Breast epithelium (tissue), 3 donors: Measurements from ENCODE around the gene EEF1AKMT3.

Experiments
- POLR2A ChIP-seq: fragments of 450-650 bp; IDR thresholded peaks from one replicate; pipeline ENCODE4 v1.6.1; 2016; ENCODE audit warnings: antibody characterized with exemption, mild to moderate bottlenecking, moderate library complexity
- POLR2AphosphoS5 ChIP-seq, 3 donors: sonication (generic); formaldehyde crosslinking; IDR thresholded peaks; one replicate each; pipeline ENCODE4 v1.6.1; 2017; ENCODE audit warnings: antibody characterized with exemption in 3 of 3
- TF ChIP-seq, protein P1 (sequence below), 3 donors: fragments of 450-650 bp; IDR thresholded peaks; one replicate each; pipeline ENCODE4 v1.5.1; 2016 to 2017; ENCODE audit warnings: antibody characterized with exemption in 3 of 3, mild to moderate bottlenecking in 3 of 3, moderate library complexity in 3 of 3

DNA sequence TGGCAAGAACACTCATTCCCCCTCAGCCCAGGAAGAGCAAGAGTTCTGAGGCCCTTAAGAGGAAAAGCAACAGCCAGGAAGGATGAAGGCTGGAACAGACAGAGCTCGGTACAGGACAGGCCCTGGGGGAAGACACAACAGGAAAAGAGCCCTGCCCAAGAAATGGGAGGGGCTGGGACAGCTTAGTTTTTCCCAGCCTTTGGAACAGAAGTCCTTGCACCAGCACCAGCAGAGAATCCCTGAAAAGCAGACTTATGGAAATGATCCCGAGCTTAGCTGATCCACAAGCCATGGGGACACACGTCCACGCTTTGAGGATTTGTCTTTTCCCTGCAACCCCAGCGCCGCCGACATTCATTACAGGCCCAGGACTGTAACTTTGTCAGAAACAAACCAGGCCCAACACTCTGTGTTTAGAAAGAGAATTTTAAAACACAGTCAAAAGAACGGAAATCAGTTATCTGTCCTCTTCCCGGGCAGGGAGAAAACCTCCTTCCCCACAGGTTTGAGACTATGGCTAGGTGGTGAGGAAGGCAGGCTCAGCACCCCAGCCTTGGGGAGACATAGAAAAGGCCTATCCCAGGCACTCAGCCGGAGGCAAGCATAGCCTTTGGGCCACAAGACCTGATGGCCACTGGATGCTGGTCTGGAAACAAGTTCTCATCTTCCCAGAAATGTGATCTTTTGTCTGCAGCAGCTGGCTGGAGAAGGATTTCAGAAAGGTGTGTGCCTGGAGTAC, 50.1 kb downstream of the EEF1AKMT3 start:
- TF ChIP-seq, protein P1, sequence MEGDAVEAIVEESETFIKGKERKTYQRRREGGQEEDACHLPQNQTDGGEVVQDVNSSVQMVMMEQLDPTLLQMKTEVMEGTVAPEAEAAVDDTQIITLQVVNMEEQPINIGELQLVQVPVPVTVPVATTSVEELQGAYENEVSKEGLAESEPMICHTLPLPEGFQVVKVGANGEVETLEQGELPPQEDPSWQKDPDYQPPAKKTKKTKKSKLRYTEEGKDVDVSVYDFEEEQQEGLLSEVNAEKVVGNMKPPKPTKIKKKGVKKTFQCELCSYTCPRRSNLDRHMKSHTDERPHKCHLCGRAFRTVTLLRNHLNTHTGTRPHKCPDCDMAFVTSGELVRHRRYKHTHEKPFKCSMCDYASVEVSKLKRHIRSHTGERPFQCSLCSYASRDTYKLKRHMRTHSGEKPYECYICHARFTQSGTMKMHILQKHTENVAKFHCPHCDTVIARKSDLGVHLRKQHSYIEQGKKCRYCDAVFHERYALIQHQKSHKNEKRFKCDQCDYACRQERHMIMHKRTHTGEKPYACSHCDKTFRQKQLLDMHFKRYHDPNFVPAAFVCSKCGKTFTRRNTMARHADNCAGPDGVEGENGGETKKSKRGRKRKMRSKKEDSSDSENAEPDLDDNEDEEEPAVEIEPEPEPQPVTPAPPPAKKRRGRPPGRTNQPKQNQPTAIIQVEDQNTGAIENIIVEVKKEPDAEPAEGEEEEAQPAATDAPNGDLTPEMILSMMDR (IDR thresholded peaks at IDR 0.05), result no peak
- TF ChIP-seq POLR2A (no peak), POLR2AphosphoS5 (IDR thresholded peaks at IDR 0.05) (no peak)
